SK-N-MC (cell line): Measurements from ENCODE around the gene KIF12.

Source experiments
- DNase-seq: peaks from one replicate; pipeline ENCODE4 v3.0.0-alpha.2; 2011; ENCODE audit warnings: low read depth, low spot score
- H3K27ac ChIP-seq: fragments of 200-600 bp; sonication (generic); 2 replicates; pipeline ENCODE4 v1.5.1; 2016; ENCODE audit warnings: mixed run types
- H3K36me3 ChIP-seq: fragments of 200-600 bp; sonication (generic); 2 replicates; pipeline ENCODE4 v1.6.1; 2017; ENCODE audit warnings: antibody characterized with exemption, low read length, mixed read lengths; ENCODE audit not compliant: insufficient read depth
- H3K4me3 ChIP-seq: fragments of 200-600 bp; sonication (generic); 2 replicates; pipeline ENCODE4 v1.5.1; 2016
- H3K9ac ChIP-seq: fragments of 200-600 bp; sonication (generic); 2 replicates; pipeline ENCODE4 v1.8.0; 2017; ENCODE audit warnings: mixed run types, mixed read lengths; ENCODE audit not compliant: insufficient read length
- H3K9me3 ChIP-seq: fragments of 200-600 bp; sonication (generic); 2 replicates; pipeline ENCODE4 v1.6.1; 2017; ENCODE audit warnings: low read depth, mild to moderate bottlenecking, antibody characterized with exemption, low read length, moderate library complexity, mixed read lengths
- EZH2 ChIP-seq: fragments of 200-600 bp; sonication (generic); IDR thresholded peaks from one replicate; pipeline ENCODE4 v1.6.1; 2017; ENCODE audit warnings: antibody characterized with exemption
- FOXP2 ChIP-seq: optimal IDR thresholded peaks from 2 replicates; pipeline ENCODE3; 2011; ENCODE audit warnings: mild to moderate bottlenecking, moderate library complexity; ENCODE audit not compliant: insufficient read depth; ENCODE audit errors: extremely low read length, control extremely low read depth
- POLR2AphosphoS5 ChIP-seq: IDR thresholded peaks from 2 replicates; pipeline ENCODE4 v1.6.1; 2012; ENCODE audit warnings: mild to moderate bottlenecking, low read depth, low read length, borderline replicate concordance

The KIF12 gene

GRCh38 chr9:114078021-114078780, 20.9 kb downstream of the KIF12 start, which contains the start of gene AMBP:
Gene AMBP, minus strand, starts transcription at chr9:114078300. Its CDS starts 91 bp downstream, at chr9:114078209.
- no peaks in the 10 kb centered on the region for H3K9me3 ChIP-seq
- no peak for DNase-seq
- no peak for TF ChIP-seq FOXP2
- TF ChIP-seq EZH2: no peak
- no peak for TF ChIP-seq POLR2AphosphoS5
- no peak within 1 kb of the TSS for H3K4me3 ChIP-seq
- H3K9ac ChIP-seq: no peak within 1 kb of the TSS
- no peak within 1 kb of the TSS for H3K27ac ChIP-seq
- no peaks in the 10 kb centered on the region for H3K36me3 ChIP-seq

- no peak overlapping the region for H3K27ac ChIP-seq
Measured at GRCh38 chr9:114077162-114077837, 21.8 kb downstream of the KIF12 start.

GRCh38 chr9:114076237-114077161, 22.6 kb downstream of the KIF12 start:
- H3K9me3 ChIP-seq: no peaks in the 10 kb centered on the region
- TF ChIP-seq POLR2AphosphoS5: no peak
- no peak for TF ChIP-seq EZH2
- no peak overlapping the region for H3K4me3 ChIP-seq
- no peak overlapping the region for H3K27ac ChIP-seq
- DNase-seq: no peak
- no peaks in the 10 kb centered on the region for H3K36me3 ChIP-seq
- H3K9ac ChIP-seq: no peak overlapping the region

More at GRCh38 chr9:114077162-114077837, 21.8 kb downstream of the KIF12 start:
- DNase-seq: no peak
- no peaks in the 10 kb centered on the region for H3K9me3 ChIP-seq
- no peaks in the 10 kb centered on the region for H3K36me3 ChIP-seq
- no peak overlapping the region for H3K9ac ChIP-seq
- no peak for TF ChIP-seq POLR2AphosphoS5
- no peak for TF ChIP-seq EZH2
- TF ChIP-seq FOXP2: no peak
- no peak overlapping the region for H3K4me3 ChIP-seq

- Histone ChIP-seq H3K36me3 (no peaks in the 10 kb centered on the region), H3K9ac (no peak overlapping the region), H3K27ac (no peak overlapping the region), H3K4me3 (no peak overlapping the region), H3K9me3 (no peaks in the 10 kb centered on the region)
- TF ChIP-seq FOXP2 (no peak), POLR2AphosphoS5 (no peak), EZH2 (no peak)
- DNase-seq: no peak
Measured at GRCh38 chr9:114075602-114076001, 23.5 kb downstream of the KIF12 start.

- TF ChIP-seq EZH2: no peak
- TF ChIP-seq POLR2AphosphoS5: no peak
- no peak for TF ChIP-seq FOXP2
- H3K27ac ChIP-seq: no peak overlapping the region
- H3K9ac ChIP-seq: no peak overlapping the region
- H3K9me3 ChIP-seq: no peaks in the 10 kb centered on the region
- H3K36me3 ChIP-seq: no peaks in the 10 kb centered on the region
- no peak overlapping the region for H3K4me3 ChIP-seq
- no peak for DNase-seq
Measured at GRCh38 chr9:114072184-114073140, 26.6 kb downstream of the KIF12 start.

- no peak for DNase-seq
- TF ChIP-seq FOXP2 (no peak), POLR2AphosphoS5 (no peak), EZH2 (no peak)
- Histone ChIP-seq H3K4me3 (no peak overlapping the region), H3K9ac (no peak overlapping the region), H3K9me3 (no peaks in the 10 kb centered on the region), H3K36me3 (no peaks in the 10 kb centered on the region), H3K27ac (no peak overlapping the region)
Measured at GRCh38 chr9:114071197-114071795, 27.8 kb downstream of the KIF12 start.

GRCh38 chr9:114070188-114071103, 28.6 kb downstream of the KIF12 start:
- no peaks in the 10 kb centered on the region for H3K9me3 ChIP-seq
- H3K27ac ChIP-seq: no peak overlapping the region
- no peak overlapping the region for H3K4me3 ChIP-seq
- TF ChIP-seq EZH2: no peak
- TF ChIP-seq POLR2AphosphoS5: no peak
- no peak for TF ChIP-seq FOXP2
- H3K36me3 ChIP-seq: no peaks in the 10 kb centered on the region
- H3K9ac ChIP-seq: no peak overlapping the region
- DNase-seq: no peak
